CD4-positive, alpha-beta T cell treated with Interleukin-1 beta for 1 hour (primary cell): ENCODE data around the gene GREB1.

Experiments used
- DNase-seq, 2 donors: peaks; one replicate each; pipeline ENCODE4 v3.0.0-alpha.2; 2020 to 2022

Gene GREB1

GRCh38 chr2:11687736-11688135 is 153.9 kb downstream of the GREB1 start:
- no peak for DNase-seq

- peak; percentile 79 to 83 for DNase-seq
Observed at GRCh38 chr2:11688222-11689069, 154.6 kb downstream of the GREB1 start.

- no peak for DNase-seq
Observed at GRCh38 chr2:11691076-11691660, 157.3 kb downstream of the GREB1 start.
